AG08396 (cell line): ENCODE results near the gene HOXD12.

Experiments
- DNase-seq: peaks from one replicate; pipeline ENCODE4 v3.0.0; 2012; ENCODE audit warnings: low spot score, mixed read lengths

HOXD12 gene

GRCh38 chr2:176148751-176149421 is 49.3 kb downstream of the HOXD12 start:
- DNase-seq: no peak

- no peak for DNase-seq
Measured at GRCh38 chr2:176149481-176149938, 49.9 kb downstream of the HOXD12 start.

- no peak for DNase-seq
Measured at GRCh38 chr2:176149939-176150583, 50.5 kb downstream of the HOXD12 start.

- no peak for DNase-seq
Measured at GRCh38 chr2:176150584-176151441, 51.2 kb downstream of the HOXD12 start.

- no peak for DNase-seq
Measured at GRCh38 chr2:176151442-176152287, 52.1 kb downstream of the HOXD12 start, which contains the start of gene HOXD4. Gene HOXD4, plus strand, starts transcription at chr2:176151550. Its CDS starts 84 bp downstream, at chr2:176151634.
